Mesodermal cell (in vitro differentiated cells): Measurements from ENCODE around the gene HSD3B7.

Experiments used
- H3K27ac ChIP-seq: 2 replicates; pipeline ENCODE4 v1.7.0; 2013; ENCODE audit warnings: mild to moderate bottlenecking, low read depth, low read length, moderate library complexity; ENCODE audit not compliant: severe bottlenecking
- H3K36me3 ChIP-seq: 2 replicates; pipeline ENCODE4 v1.7.1; 2013; ENCODE audit warnings: mild to moderate bottlenecking, low read length, moderate library complexity; ENCODE audit not compliant: control insufficient read depth, insufficient read depth
- H3K4me1 ChIP-seq: one replicate; pipeline ENCODE4 v1.7.1; 2013; ENCODE audit warnings: mild to moderate bottlenecking, low read length; ENCODE audit not compliant: insufficient read depth, control insufficient read depth, poor library complexity, severe bottlenecking
- H3K4me3 ChIP-seq: 2 replicates; pipeline ENCODE4 v1.7.0; 2013; ENCODE audit warnings: low read length, control low read depth, mild to moderate bottlenecking; ENCODE audit not compliant: insufficient read depth, poor library complexity, severe bottlenecking; ENCODE audit errors: extremely low read depth
- H3K9me3 ChIP-seq: 2 replicates; pipeline ENCODE4 v1.7.1; 2013; ENCODE audit warnings: mild to moderate bottlenecking, low read length, moderate library complexity; ENCODE audit not compliant: control insufficient read depth
- WGBS, 2 experiments: methylation state at CpG; one replicate each; pipeline ENCODE4 v1.1.5; 2013; ENCODE audit warnings: missing lambda C conversion rate in 2 of 2; ENCODE audit not compliant: insufficient coverage in 2 of 2; 5-methylcytosine and 5-hydroxymethylcytosine counted together

Gene HSD3B7

DNA sequence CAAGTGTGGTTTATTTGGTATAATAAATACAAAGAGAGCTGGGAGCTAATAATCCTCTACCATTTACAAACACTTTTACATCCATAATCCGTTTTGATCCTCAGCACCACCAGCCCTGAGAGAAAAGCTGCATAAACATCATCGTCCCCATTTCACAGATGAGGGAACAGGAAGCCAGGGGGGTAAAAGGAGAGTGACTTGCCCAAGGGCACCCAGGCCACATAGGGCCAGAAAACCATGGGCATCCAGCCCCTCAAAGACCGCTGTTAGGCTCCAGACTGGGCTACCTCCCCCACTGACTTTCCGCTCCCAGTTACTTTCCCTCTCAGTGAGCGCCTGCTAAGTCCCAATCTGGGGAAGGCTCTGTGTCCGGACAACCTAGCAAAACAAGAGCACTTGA is 18.7 kb downstream of the HSD3B7 start:
- Histone ChIP-seq H3K36me3 (no peaks in the 10 kb centered on the region), H3K9me3 (no peaks in the 10 kb centered on the region), H3K27ac (no peak overlapping the region), H3K4me1 (peaks cover 22% of the 10 kb centered on the region), H3K4me3 (no peak overlapping the region)
- 94 to 100% methylated on average over 5 of the region's 6 CpGs for WGBS, 2 experiments

DNA sequence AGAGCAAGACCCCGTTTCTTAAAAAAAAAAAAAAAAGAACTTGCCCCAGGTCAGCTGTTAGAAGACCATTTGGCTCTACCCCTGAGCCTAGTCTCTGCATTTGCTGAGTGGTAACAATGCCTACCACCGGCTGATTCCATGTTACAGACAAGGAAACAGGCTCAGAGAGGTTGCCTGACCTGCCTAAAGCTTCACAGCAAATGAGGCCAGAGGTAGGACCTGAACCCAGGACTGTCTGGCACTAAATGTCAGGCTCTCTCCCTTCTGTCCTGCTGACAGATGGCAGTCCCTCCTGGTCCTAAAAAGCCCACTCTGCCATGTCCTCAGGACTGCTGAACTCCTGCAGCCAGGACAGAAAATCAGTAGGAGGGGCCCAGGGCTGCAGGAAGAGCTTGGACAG is 19.7 kb downstream of the HSD3B7 start:
- WGBS, 2 experiments, result 80 to 96% methylated on average over 2 of the region's 2 CpGs
- no peaks in the 10 kb centered on the region for H3K9me3 ChIP-seq
- H3K27ac ChIP-seq, result no peak overlapping the region
- H3K4me3 ChIP-seq, result no peak overlapping the region
- peaks cover 17% of the 10 kb centered on the region for H3K4me1 ChIP-seq
- H3K36me3 ChIP-seq, result no peaks in the 10 kb centered on the region

DNA sequence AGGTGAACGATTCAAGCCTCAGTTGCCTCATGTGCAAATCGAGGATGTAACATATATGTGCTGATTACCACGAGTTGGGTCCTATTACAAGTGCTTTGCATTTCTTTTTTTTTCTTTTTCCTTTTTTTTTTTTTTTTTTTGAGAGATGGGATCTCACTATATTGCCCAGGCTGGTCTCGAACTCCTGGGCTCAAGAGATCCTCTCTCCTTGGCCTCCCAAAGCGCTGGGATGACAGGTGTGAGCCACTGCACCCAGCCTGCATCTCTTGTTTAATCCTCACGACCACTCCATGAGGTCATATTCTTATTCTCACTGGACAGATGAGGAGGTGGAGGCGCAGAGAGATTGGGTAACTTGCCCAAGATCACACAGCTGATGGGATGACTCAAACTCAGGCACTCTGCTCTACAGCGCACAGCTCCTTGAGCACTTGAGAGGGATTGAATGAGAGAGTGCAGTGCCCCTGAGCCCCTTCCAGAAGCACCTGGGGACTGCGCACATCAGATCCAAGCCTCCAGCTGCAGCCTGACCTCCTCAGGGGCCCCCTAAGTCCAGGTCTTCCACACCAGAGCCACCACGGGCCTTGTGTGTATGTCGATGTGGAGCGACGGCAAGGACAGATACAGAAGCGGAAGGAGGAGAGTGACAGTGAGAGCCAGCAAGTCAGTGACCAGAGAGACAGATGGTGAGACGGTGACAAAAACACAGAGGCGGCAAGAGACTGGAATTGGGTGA is 20.5 kb downstream of the HSD3B7 start:
- Histone ChIP-seq H3K4me3 (no peak overlapping the region), H3K4me1 (peaks cover 17% of the 10 kb centered on the region), H3K27ac (no peak overlapping the region), H3K9me3 (no peaks in the 10 kb centered on the region), H3K36me3 (no peaks in the 10 kb centered on the region)
- 83 to 87% methylated on average over 10 to 12 of the region's 16 CpGs for WGBS, 2 experiments

DNA sequence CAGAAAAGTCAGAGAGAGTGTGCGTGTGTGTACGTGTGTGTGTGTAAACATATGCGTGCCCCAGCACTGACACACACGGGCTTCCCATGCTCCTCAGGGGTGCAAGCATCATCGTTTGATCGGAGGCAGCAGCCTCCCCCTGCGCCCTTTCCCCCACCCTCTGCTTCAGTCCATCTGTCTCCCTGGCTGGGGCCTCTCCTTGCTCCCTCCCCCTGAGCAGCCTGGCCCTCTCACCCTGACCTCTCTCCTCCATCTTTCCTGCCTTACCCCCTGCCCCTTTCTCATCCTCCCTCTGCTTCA is 21.0 kb downstream of the HSD3B7 start:
- no peak overlapping the region for H3K27ac ChIP-seq
- H3K4me3 ChIP-seq, result no peak overlapping the region
- H3K4me1 ChIP-seq, result peaks cover 17% of the 10 kb centered on the region
- 68 to 74% methylated on average over 6 to 7 of the region's 7 CpGs for WGBS, 2 experiments
- H3K9me3 ChIP-seq, result no peaks in the 10 kb centered on the region
- no peaks in the 10 kb centered on the region for H3K36me3 ChIP-seq

DNA sequence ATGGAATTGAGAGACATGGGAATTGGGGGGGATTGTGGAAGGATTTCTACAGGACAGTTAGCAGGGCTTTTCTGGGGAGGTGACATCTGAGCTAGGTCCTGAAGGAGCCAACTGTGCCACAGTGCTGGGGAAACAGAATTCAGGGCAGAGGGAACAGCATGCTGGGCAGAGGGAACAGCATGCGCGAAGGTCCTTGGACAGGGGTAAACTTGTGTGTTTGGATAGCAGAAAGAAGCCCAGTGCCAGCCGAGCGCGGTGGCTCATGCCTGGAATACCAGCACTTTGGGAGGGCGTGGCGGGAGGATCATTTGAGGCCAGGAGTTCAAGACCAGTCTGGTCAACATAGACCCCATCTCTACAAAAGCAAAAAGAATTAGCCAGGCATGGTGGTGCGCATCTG is 21.6 kb downstream of the HSD3B7 start:
- Histone ChIP-seq H3K36me3 (no peaks in the 10 kb centered on the region), H3K9me3 (no peaks in the 10 kb centered on the region), H3K4me1 (peaks cover 17% of the 10 kb centered on the region), H3K4me3 (no peak overlapping the region), H3K27ac (no peak overlapping the region)
- WGBS, 2 experiments, result 86 to 89% methylated on average over 7 to 8 of the region's 8 CpGs

- WGBS, 2 experiments, result 68 to 69% methylated on average over 5 to 6 of the region's 6 CpGs
- H3K9me3 ChIP-seq, result no peaks in the 10 kb centered on the region
- H3K4me1 ChIP-seq, result peaks cover 17% of the 10 kb centered on the region
- no peak overlapping the region for H3K4me3 ChIP-seq
- H3K36me3 ChIP-seq, result no peaks in the 10 kb centered on the region
- no peak overlapping the region for H3K27ac ChIP-seq
These were observed 22.7 kb downstream of the HSD3B7 start for GRCh38 chr16:31007684-31008083.

DNA sequence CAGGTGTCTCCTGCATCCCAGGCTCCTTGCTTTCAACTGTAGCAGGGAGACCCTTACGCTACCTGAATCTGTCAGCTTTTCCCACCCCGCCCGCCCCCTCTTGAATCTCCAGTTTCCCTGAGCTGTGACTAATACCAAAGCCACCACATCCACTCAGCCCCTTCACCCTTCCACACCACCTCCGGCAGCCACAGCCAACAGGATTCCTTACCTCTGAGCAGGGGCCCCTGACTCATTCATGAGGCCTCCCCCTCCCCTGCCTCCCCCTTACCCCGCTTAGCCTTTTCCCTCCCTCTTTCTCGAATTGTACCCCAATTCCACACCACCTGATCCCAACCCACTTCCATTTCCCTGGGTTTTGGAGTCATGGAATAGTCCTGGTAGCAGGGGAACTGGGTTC is 23.1 kb downstream of the HSD3B7 start:
- Histone ChIP-seq H3K36me3 (no peaks in the 10 kb centered on the region), H3K27ac (no peak overlapping the region), H3K4me1 (peaks cover 17% of the 10 kb centered on the region), H3K4me3 (no peak overlapping the region), H3K9me3 (no peaks in the 10 kb centered on the region)
- WGBS, 2 experiments, result 38% methylated on average over 2 of the region's 6 CpGs

GRCh38 chr16:31008551-31008950 is 23.5 kb downstream of the HSD3B7 start:
- Histone ChIP-seq H3K9me3 (no peaks in the 10 kb centered on the region), H3K4me3 (no peak overlapping the region), H3K4me1 (peaks cover 17% of the 10 kb centered on the region), H3K27ac (no peak overlapping the region), H3K36me3 (no peaks in the 10 kb centered on the region)
- 83 to 91% methylated on average over 5 of the region's 5 CpGs for WGBS, 2 experiments

GRCh38 chr16:31009120-31009519 is 24.1 kb downstream of the HSD3B7 start:
- WGBS, 2 experiments, result 64 to 77% methylated on average over 4 to 5 of the region's 7 CpGs
- Histone ChIP-seq H3K36me3 (no peaks in the 10 kb centered on the region), H3K4me3 (no peak overlapping the region), H3K27ac (no peak overlapping the region), H3K4me1 (peaks cover 17% of the 10 kb centered on the region), H3K9me3 (no peaks in the 10 kb centered on the region)

- peak overlapping the region; percentile 34 for H3K4me3 ChIP-seq
- H3K27ac ChIP-seq, result no peak overlapping the region
- H3K9me3 ChIP-seq, result no peaks in the 10 kb centered on the region
- no peaks in the 10 kb centered on the region for H3K36me3 ChIP-seq
- peaks cover 17% of the 10 kb centered on the region for H3K4me1 ChIP-seq
- WGBS, 2 experiments, result 46 to 51% methylated on average over 9 to 12 of the region's 36 CpGs
These were observed 25.0 kb downstream of the HSD3B7 start for GRCh38 chr16:31009894-31010584.
